H9 (cell line): ENCODE measurements around the gene CLINT1. TPM values are rescaled to one million over a fixed set of nuclear protein-coding genes. Genes with fewer than 3 reads are reported as not detected.
A peak's percentile ranks its signal among the peaks of the same experiment; 100 is the strongest.

Source experiments
- DNase-seq: peaks from one replicate; pipeline ENCODE4 v3.0.0-alpha.2; 2017
- H2AFZ ChIP-seq: one replicate; pipeline ENCODE4 v1.6.1; 2013; ENCODE audit warnings: mild to moderate bottlenecking, low read length, control low read depth, moderate library complexity
- H2AK5ac ChIP-seq: 2 replicates; pipeline ENCODE4 v1.6.1; 2013; ENCODE audit warnings: low read length, control low read depth, mixed read lengths; ENCODE audit not compliant: insufficient read length
- H2BK120ac ChIP-seq: one replicate; pipeline ENCODE4 v1.6.1; 2013; ENCODE audit warnings: low read depth, mild to moderate bottlenecking, low read length, control low read depth, inconsistent platforms; ENCODE audit not compliant: poor library complexity, severe bottlenecking
- H2BK12ac ChIP-seq: 2 replicates; pipeline ENCODE4 v1.6.1; 2013; ENCODE audit warnings: low read length, control low read depth, mixed read lengths, low read depth; ENCODE audit not compliant: insufficient read length
- H2BK15ac ChIP-seq: 2 replicates; pipeline ENCODE4 v1.6.1; 2013; ENCODE audit warnings: low read depth, low read length, control low read depth
- H2BK20ac ChIP-seq: one replicate; pipeline ENCODE4 v1.6.1; 2013; ENCODE audit warnings: low read depth, mild to moderate bottlenecking, low read length, control low read depth, inconsistent platforms; ENCODE audit not compliant: poor library complexity, severe bottlenecking
- H2BK5ac ChIP-seq: 2 replicates; pipeline ENCODE4 v1.6.1; 2013; ENCODE audit warnings: low read length, control low read depth, mixed read lengths; ENCODE audit not compliant: insufficient read length
- H3K14ac ChIP-seq: 2 replicates; pipeline ENCODE4 v1.6.1; 2013; ENCODE audit warnings: low read length, control low read depth; ENCODE audit not compliant: insufficient read depth
- H3K18ac ChIP-seq: 2 replicates; pipeline ENCODE4 v1.6.1; 2013; ENCODE audit warnings: low read depth, mild to moderate bottlenecking, mixed read lengths, low read length, control low read depth; ENCODE audit not compliant: insufficient read length
- H3K23ac ChIP-seq: 2 replicates; pipeline ENCODE4 v1.6.1; 2013; ENCODE audit warnings: low read length, control low read depth, mixed read lengths, low read depth; ENCODE audit not compliant: insufficient read length
- H3K23me2 ChIP-seq: 2 replicates; pipeline ENCODE4 v1.6.1; 2013; ENCODE audit warnings: low read depth, mild to moderate bottlenecking, mixed read lengths, low read length, control low read depth; ENCODE audit not compliant: insufficient read length, poor library complexity, severe bottlenecking
- H3K27ac ChIP-seq: 2 replicates; pipeline ENCODE4 v1.5.1; 2013; ENCODE audit warnings: low read length, control low read depth, mixed read lengths, low read depth; ENCODE audit not compliant: insufficient read length
- H3K27me3 ChIP-seq: 2 replicates; pipeline ENCODE4 v1.6.1; 2013; ENCODE audit warnings: low read length, control low read depth, inconsistent platforms; ENCODE audit not compliant: insufficient read depth
- H3K4ac ChIP-seq: 2 replicates; pipeline ENCODE4 v1.6.1; 2013; ENCODE audit warnings: low read depth, mild to moderate bottlenecking, control low read depth, inconsistent platforms, low read length, moderate library complexity
- H3K4me1 ChIP-seq: 2 replicates; pipeline ENCODE4 v1.6.1; 2013; ENCODE audit warnings: low read length, control low read depth, inconsistent platforms; ENCODE audit not compliant: insufficient read depth
- H3K4me2 ChIP-seq: 2 replicates; pipeline ENCODE4 v1.6.1; 2013; ENCODE audit warnings: low read length, control low read depth, mixed read lengths; ENCODE audit not compliant: insufficient read length, insufficient read depth
- H3K56ac ChIP-seq: 2 replicates; pipeline ENCODE4 v1.6.1; 2013; ENCODE audit warnings: low read depth, mild to moderate bottlenecking, mixed read lengths, low read length, control low read depth; ENCODE audit not compliant: insufficient read length
- H3K79me1 ChIP-seq: 2 replicates; pipeline ENCODE4 v1.6.1; 2013; ENCODE audit warnings: low read depth, mild to moderate bottlenecking, moderate library complexity, low read length, control low read depth, inconsistent platforms; ENCODE audit not compliant: insufficient read depth, poor library complexity, severe bottlenecking
- H3K79me2 ChIP-seq: 2 replicates; pipeline ENCODE4 v1.6.1; 2013; ENCODE audit warnings: low read length, control low read depth, inconsistent platforms; ENCODE audit not compliant: insufficient read depth
- H3K9ac ChIP-seq: 2 replicates; pipeline ENCODE4 v1.6.1; 2013; ENCODE audit warnings: low read length, control low read depth, mixed read lengths; ENCODE audit not compliant: insufficient read length; ENCODE audit errors: extremely low read depth
- H3K9me3 ChIP-seq: one replicate; pipeline ENCODE4 v1.6.1; 2013; ENCODE audit warnings: low read depth, low read length, inconsistent platforms; ENCODE audit not compliant: control insufficient read depth
- H3T11ph ChIP-seq: one replicate; pipeline ENCODE4 v1.6.1; 2013; ENCODE audit warnings: mild to moderate bottlenecking, low read length, control low read depth, inconsistent platforms
- H4K20me1 ChIP-seq: one replicate; pipeline ENCODE4 v1.6.1; 2013; ENCODE audit not compliant: control insufficient read depth, insufficient read length, insufficient read depth
- H4K5ac ChIP-seq: 2 replicates; pipeline ENCODE4 v1.6.1; 2013; ENCODE audit warnings: low read depth, mild to moderate bottlenecking, mixed read lengths, low read length, control low read depth; ENCODE audit not compliant: insufficient read length
- H4K8ac ChIP-seq: replicated peaks from 2 replicates; pipeline ENCODE4 v1.6.1; 2013; ENCODE audit warnings: low read length, control low read depth, mixed read lengths, low read depth; ENCODE audit not compliant: insufficient read length
- H4K91ac ChIP-seq: 2 replicates; pipeline ENCODE4 v1.6.1; 2013; ENCODE audit warnings: low read depth, mild to moderate bottlenecking, moderate library complexity, mixed read lengths, low read length, control low read depth; ENCODE audit not compliant: insufficient read length
- H3K27ac Mint-ChIP-seq, 3 experiments: 2 replicates in 2 of 3; 3 replicates in 1 of 3; pipeline ENCODE4 v1.8.0; 2020 to 2021; ENCODE audit warnings: mixed read lengths in 3 of 3, mild to moderate bottlenecking in 1 of 3, moderate library complexity in 1 of 3
- H3K27me3 Mint-ChIP-seq: 2 replicates; pipeline ENCODE4 v1.8.0; 2021; ENCODE audit warnings: low read depth, mild to moderate bottlenecking, moderate library complexity, mixed read lengths
- H3K36me3 Mint-ChIP-seq, 3 experiments: 2 replicates in 2 of 3; 3 replicates in 1 of 3; pipeline ENCODE4 v1.8.0; 2020 to 2021; ENCODE audit warnings: low read depth in 3 of 3, mixed read lengths in 3 of 3; ENCODE audit not compliant: insufficient read depth in 1 of 3
- H3K4me1 Mint-ChIP-seq, 2 experiments: 2 replicates each; pipeline ENCODE4 v1.8.0; 2020; ENCODE audit warnings: mixed read lengths in 2 of 2
- H3K4me3 Mint-ChIP-seq, 2 experiments: 2 replicates in 1 of 2; 3 replicates in 1 of 2; pipeline ENCODE4 v1.8.0; 2020 to 2021; ENCODE audit warnings: mild to moderate bottlenecking in 2 of 2, mixed read lengths in 2 of 2, moderate library complexity in 1 of 2
- H3K9me3 Mint-ChIP-seq, 2 experiments: 2 replicates in 1 of 2; 3 replicates in 1 of 2; pipeline ENCODE4 v1.8.0; 2020; ENCODE audit warnings: mild to moderate bottlenecking in 2 of 2, mixed read lengths in 2 of 2, moderate library complexity in 1 of 2
- CTCF ChIP-seq: fragments of 200-600 bp; sonication (generic); conservative IDR thresholded peaks from 3 replicates; pipeline ENCODE4 v1.8.0; 2021; ENCODE audit warnings: antibody characterized with exemption, mild to moderate bottlenecking
- WGBS: extraction: QIAGEN DNeasy Blood & Tissue Kit; methylation state at CpG from one replicate; pipeline ENCODE4 v1.1.7; 2013; ENCODE audit warnings: missing lambda C conversion rate, low lambda C conversion rate, mixed read lengths; ENCODE audit not compliant: insufficient read length; ENCODE audit errors: extremely low coverage; 5-methylcytosine and 5-hydroxymethylcytosine counted together
- total RNA-seq: library from RNA; stranded (reverse); gene quantifications from 2 replicates; pipeline ENCODE4 v1.2.1, GENCODE V29; 2021

Gene CLINT1
- total RNA-seq, 1 experiment from 2014 or later: 79.1 TPM

GRCh38 chr5:157817387-157817702, 41.6 kb downstream of the CLINT1 start:
- no peak overlapping the region for H4K5ac ChIP-seq
- no peak overlapping the region for H3K9ac ChIP-seq
- no peak overlapping the region for H2AFZ ChIP-seq
- peaks cover 20 to 23% of the 10 kb centered on the region in 2 experiments for H3K4me1 Mint-ChIP-seq
- H3K23me2 ChIP-seq: no peaks in the 10 kb centered on the region
- peaks cover 6 to 28% (median 20%) of the 10 kb centered on the region in 3 experiments; a peak in 5 of 7 replicates for H3K36me3 Mint-ChIP-seq
- no peak overlapping the region for H3K18ac ChIP-seq
- H2BK5ac ChIP-seq: no peak overlapping the region
- no peak overlapping the region for H3K4ac ChIP-seq
- H3K27me3 Mint-ChIP-seq: no peaks in the 10 kb centered on the region
- TF ChIP-seq CTCF: no peak
- no peak overlapping the region for H3K56ac ChIP-seq
- H3K23ac ChIP-seq: no peak overlapping the region
- no peak overlapping the region for H3K4me3 Mint-ChIP-seq
- H3K27ac ChIP-seq: no peak overlapping the region
- H3K9me3 Mint-ChIP-seq: no peaks in the 10 kb centered on the region
- no peaks in the 10 kb centered on the region for H3K9me3 ChIP-seq
- H3T11ph ChIP-seq: no peak overlapping the region
- no peak overlapping the region for H2BK15ac ChIP-seq
- no peaks in the 10 kb centered on the region for H3K27me3 ChIP-seq
- H4K91ac ChIP-seq: no peak overlapping the region
- H2BK120ac ChIP-seq: no peak overlapping the region
- H3K79me2 ChIP-seq: peaks cover 5% of the 10 kb centered on the region; the same call in 1 of the 2 replicates
- H4K8ac ChIP-seq: no peak overlapping the region
- H2AK5ac ChIP-seq: no peak overlapping the region
- no CpG with 5 or more reads among the region's 5 CpGs for WGBS
- no peaks in the 10 kb centered on the region for H3K4me1 ChIP-seq
- no peak for DNase-seq
- no peak overlapping the region for H2BK20ac ChIP-seq
- no peak overlapping the region for H2BK12ac ChIP-seq
- no peak overlapping the region for H3K4me2 ChIP-seq
- H3K27ac Mint-ChIP-seq: peak overlapping the region in 1 of 3 experiments; percentile 29; a peak in 1 of 7 replicates
- no peaks in the 10 kb centered on the region for H4K20me1 ChIP-seq
- H3K79me1 ChIP-seq: no peaks in the 10 kb centered on the region
- no peak overlapping the region for H3K14ac ChIP-seq
